Type B pancreatic cell (in vitro differentiated cells): ENCODE results near the gene PERCC1. TPM values are rescaled to one million over a fixed set of nuclear protein-coding genes. Genes with fewer than 3 reads are reported as not detected.

Source experiments
- DNase-seq: peaks from one replicate; pipeline ENCODE4 v3.0.0; 2021; ENCODE audit warnings: mixed read lengths; ENCODE audit not compliant: unreplicated experiment; ENCODE audit errors: extremely low spot score
- H3K27ac Mint-ChIP-seq: 2 replicates; pipeline ENCODE4 v1.8.0; 2021; ENCODE audit warnings: mild to moderate bottlenecking, mixed read lengths
- H3K27me3 Mint-ChIP-seq: 2 replicates; pipeline ENCODE4 v1.8.0; 2021; ENCODE audit warnings: mixed read lengths
- H3K36me3 Mint-ChIP-seq: 2 replicates; pipeline ENCODE4 v1.8.0; 2021; ENCODE audit warnings: mixed read lengths
- H3K4me1 Mint-ChIP-seq: one replicate; pipeline ENCODE4 v1.8.0; 2021; ENCODE audit warnings: mixed read lengths; ENCODE audit not compliant: unreplicated experiment
- H3K4me3 Mint-ChIP-seq: 2 replicates; pipeline ENCODE4 v1.8.0; 2021; ENCODE audit warnings: mild to moderate bottlenecking, mixed read lengths
- H3K9me3 Mint-ChIP-seq: 2 replicates; pipeline ENCODE4 v1.8.0; 2021; ENCODE audit warnings: mixed read lengths
- total RNA-seq: library from RNA; stranded (reverse); gene quantifications from 2 replicates; pipeline ENCODE4 v1.2.1, GENCODE V29; 2021; ENCODE audit warnings: low replicate concordance
- TF ChIP-seq, protein P1 (sequence below): fragments of 200-600 bp; sonication (generic); conservative IDR thresholded peaks from 2 replicates; pipeline ENCODE4 v1.5.0; 2021; ENCODE audit warnings: antibody characterized with exemption, mild to moderate bottlenecking

The PERCC1 gene
- total RNA-seq, 1 donor from 2014 or later, result 0.77 TPM

DNA sequence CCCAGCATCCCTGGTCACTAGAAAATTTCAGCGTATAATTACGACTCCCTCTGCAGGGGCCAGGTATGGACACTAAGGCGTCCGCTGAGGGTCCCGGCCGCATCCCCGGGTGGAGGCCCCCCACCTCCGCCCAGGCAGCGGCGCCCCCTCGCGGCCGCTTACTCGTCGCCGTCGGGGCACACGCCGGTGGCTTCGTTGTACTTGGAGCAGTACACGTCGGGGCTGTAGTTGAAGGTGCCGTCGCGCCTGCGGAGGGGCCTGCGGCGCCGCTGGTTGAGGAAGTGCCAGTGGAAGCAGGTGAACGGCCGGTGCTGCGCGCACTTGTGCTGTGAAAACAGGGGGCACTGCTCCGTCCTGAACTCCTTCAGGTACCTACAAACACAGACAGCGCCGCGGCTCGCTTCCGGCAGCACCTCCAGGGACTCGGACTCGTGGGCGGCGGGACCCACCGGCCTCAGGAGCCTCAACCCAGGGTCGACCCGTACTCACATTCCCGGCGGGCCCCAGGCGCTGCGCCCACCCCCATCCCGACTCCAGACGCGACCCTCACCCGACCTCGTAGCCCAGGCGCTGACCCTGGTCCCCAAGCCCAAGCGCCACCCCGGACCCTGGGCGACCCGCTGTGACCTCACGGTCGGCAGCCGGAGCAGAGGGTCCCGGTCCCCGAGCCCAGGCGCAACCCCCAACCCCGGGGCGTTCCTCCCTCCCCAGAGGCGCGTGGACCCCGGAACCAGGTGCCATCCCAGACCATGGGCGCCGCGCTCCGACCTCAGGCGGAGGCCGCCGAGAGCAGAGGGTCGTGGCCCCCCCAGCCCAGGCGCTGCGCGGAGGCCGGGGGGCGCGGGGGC is 17.0 kb upstream of the PERCC1 start:
- DNase-seq, result no peak
- peak overlapping the region; percentile 74 for H3K27ac Mint-ChIP-seq

DNA sequence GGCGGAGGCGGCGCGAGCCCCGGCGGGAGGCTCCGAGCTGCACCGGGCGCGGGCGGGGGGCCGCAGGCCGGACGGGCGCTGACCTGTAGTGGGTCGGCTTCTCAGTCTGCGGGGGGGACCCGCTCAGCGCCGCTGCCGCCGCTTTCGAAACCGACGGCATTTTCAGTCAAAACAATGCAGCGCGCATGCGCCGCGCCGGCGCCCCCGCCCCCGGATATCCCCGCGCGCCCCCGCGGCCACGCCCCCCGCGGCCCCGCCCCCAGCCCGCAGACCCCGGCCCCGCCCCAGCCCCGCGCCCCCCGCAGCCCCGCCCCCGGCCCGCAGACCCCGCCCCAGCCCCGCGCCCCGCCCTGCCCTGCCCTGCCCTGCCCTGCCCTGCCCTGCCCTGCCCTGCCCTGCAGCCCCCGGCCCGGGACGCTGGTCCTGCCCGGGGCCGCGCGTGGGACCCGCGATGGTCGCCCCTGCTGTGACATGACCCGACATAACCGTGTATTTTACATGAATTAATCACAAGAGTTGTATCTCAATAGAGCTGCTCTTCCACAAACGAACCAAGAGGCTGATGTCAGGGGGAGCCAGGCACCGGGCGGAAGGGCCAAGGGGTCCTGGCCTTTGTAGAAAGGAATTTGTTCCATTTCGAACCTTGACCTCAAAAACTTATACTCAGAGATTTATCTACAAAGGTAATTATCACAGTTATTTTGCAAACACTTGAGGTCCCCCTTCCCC is 16.2 kb upstream of the PERCC1 start, which contains the start of gene UNKL:
Gene UNKL, minus strand, starts transcription at position 173 of the 729 bp plus-strand sequence. Its CDS starts 13 bp downstream, at position 160.
- Mint-ChIP-seq H3K4me1 (peaks cover 10% of the 10 kb centered on the region), H3K4me3 (peak within 1 kb of the TSS; percentile 89), H3K27ac (peak within 1 kb of the TSS; percentile 98), H3K9me3 (no peaks in the 10 kb centered on the region), H3K27me3 (no peaks in the 10 kb centered on the region), H3K36me3 (no peaks in the 10 kb centered on the region)
- DNase-seq, result no peak
- TF ChIP-seq, protein P1, sequence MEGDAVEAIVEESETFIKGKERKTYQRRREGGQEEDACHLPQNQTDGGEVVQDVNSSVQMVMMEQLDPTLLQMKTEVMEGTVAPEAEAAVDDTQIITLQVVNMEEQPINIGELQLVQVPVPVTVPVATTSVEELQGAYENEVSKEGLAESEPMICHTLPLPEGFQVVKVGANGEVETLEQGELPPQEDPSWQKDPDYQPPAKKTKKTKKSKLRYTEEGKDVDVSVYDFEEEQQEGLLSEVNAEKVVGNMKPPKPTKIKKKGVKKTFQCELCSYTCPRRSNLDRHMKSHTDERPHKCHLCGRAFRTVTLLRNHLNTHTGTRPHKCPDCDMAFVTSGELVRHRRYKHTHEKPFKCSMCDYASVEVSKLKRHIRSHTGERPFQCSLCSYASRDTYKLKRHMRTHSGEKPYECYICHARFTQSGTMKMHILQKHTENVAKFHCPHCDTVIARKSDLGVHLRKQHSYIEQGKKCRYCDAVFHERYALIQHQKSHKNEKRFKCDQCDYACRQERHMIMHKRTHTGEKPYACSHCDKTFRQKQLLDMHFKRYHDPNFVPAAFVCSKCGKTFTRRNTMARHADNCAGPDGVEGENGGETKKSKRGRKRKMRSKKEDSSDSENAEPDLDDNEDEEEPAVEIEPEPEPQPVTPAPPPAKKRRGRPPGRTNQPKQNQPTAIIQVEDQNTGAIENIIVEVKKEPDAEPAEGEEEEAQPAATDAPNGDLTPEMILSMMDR, result no peak

More for the DNA sequence above, 17.0 kb upstream of the PERCC1 start:
- Mint-ChIP-seq H3K36me3 (no peaks in the 10 kb centered on the region), H3K9me3 (no peaks in the 10 kb centered on the region), H3K27me3 (no peaks in the 10 kb centered on the region), H3K4me3 (peak overlapping the region; percentile 83), H3K4me1 (peaks cover 15% of the 10 kb centered on the region)
- TF ChIP-seq, protein P1, result peak; percentile 78

DNA sequence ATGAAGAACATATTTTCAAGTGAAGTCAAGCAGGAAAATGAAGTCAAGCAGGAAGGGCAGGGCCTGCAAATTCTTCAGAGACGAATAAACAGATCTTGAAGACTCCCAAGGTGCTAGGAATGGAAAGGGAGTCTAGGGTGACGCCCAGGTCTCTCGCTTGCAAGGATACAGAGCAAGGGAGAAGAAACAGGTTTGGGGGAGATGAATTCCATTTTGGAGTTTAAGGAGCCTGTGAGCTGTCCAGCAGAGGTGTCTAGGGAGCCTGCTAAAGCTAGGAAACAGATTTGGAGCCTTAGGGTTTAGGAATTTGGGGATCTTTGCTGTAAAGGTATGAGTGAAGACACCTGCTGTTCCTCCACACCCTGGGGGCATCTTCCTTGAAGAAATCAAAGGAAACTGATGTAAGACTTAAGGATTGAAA is 14.3 kb upstream of the PERCC1 start:
- H3K4me3 Mint-ChIP-seq, result peak overlapping the region; percentile 83

DNA sequence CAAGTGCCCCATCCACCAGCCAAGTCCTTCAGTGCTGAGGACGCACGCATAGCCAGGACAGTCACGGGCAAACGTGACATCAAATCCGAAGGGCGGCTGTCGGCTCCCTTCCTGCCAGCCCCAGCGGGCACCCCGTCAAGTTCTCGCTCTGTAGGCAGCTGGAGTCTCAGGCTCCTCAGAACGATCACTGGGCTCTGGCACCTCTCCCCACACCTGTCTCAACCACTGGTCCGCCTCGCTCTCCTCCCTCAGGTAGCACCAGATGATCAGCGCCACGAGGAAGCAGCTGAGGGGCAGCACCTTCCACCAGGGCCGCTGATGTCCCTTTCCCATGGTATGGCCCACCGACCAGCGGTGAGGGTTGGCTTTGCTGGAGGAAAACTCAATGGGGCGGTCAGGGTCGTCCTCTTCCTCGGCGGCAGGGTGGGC is 10.8 kb upstream of the PERCC1 start:
- H3K27ac Mint-ChIP-seq, result peak overlapping the region; percentile 98
- H3K4me1 Mint-ChIP-seq, result peaks cover 9% of the 10 kb centered on the region
- no peaks in the 10 kb centered on the region for H3K36me3 Mint-ChIP-seq
- no peaks in the 10 kb centered on the region for H3K9me3 Mint-ChIP-seq
- no peaks in the 10 kb centered on the region for H3K27me3 Mint-ChIP-seq
- TF ChIP-seq, protein P1, result no peak
- H3K4me3 Mint-ChIP-seq, result peak overlapping the region; percentile 94
- DNase-seq, result no peak

More for the DNA sequence above, 14.3 kb upstream of the PERCC1 start:
- no peaks in the 10 kb centered on the region for H3K9me3 Mint-ChIP-seq
- no peak for DNase-seq
- H3K36me3 Mint-ChIP-seq, result no peaks in the 10 kb centered on the region
- no peaks in the 10 kb centered on the region for H3K27me3 Mint-ChIP-seq
- H3K4me1 Mint-ChIP-seq, result peaks cover 13% of the 10 kb centered on the region
- H3K27ac Mint-ChIP-seq, result peak overlapping the region; percentile 98
- TF ChIP-seq, protein P1, result no peak

DNA sequence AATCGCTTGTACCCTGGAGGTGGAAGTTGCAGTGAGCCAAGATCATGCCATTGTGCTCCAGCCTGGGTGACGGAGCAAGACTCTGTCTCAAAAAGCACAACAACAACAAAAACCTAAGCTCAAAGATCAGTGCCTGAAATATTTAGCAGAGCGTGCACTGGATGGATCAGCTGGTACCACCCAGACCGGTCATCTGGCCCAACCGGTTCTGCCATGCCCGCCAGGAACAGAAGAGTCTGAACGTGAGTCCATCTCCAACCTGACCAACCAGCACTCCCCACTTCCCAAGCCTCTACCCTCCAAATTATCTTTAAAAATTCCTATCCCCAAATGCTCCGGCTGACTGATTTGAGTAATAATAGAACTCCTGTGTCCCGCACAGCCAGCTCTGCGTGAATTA is 8.8 kb upstream of the PERCC1 start:
- TF ChIP-seq, protein P1, result no peak
- peak overlapping the region; percentile 42 for H3K4me3 Mint-ChIP-seq
- H3K27me3 Mint-ChIP-seq, result no peaks in the 10 kb centered on the region
- H3K27ac Mint-ChIP-seq, result peak overlapping the region; percentile 98
- H3K36me3 Mint-ChIP-seq, result no peaks in the 10 kb centered on the region
- no peaks in the 10 kb centered on the region for H3K9me3 Mint-ChIP-seq
- no peak for DNase-seq
- peaks cover 3% of the 10 kb centered on the region for H3K4me1 Mint-ChIP-seq
